Fibroblast of lung (primary cell): ENCODE results near the gene TNFRSF14. TPM values are rescaled to one million over a fixed set of nuclear protein-coding genes. Genes with fewer than 3 reads are reported as not detected.

Experiments used
- DNase-seq, 2 donors: peaks; one replicate each; pipeline versions ENCODE4 v3.0.0 to v3.0.0-alpha.2; 2010; ENCODE audit warnings: low read depth in 2 of 2
- H2AFZ ChIP-seq: 2 replicates; pipeline ENCODE4 v1.5.1; 2012; ENCODE audit warnings: low read length, control low read depth, inconsistent platforms
- H3K27ac ChIP-seq: 2 replicates; pipeline ENCODE4 v1.5.1; 2011; ENCODE audit warnings: low read length, control low read depth; ENCODE audit not compliant: insufficient read depth
- H3K27me3 ChIP-seq: 2 replicates; pipeline ENCODE4 v1.5.1; 2011; ENCODE audit warnings: mild to moderate bottlenecking, low read length; ENCODE audit not compliant: control insufficient read depth, insufficient read depth
- H3K36me3 ChIP-seq: 2 replicates; pipeline ENCODE4 v1.5.1; 2011; ENCODE audit warnings: low read length; ENCODE audit not compliant: control insufficient read depth, insufficient read depth
- H3K4me1 ChIP-seq: 2 replicates; pipeline ENCODE4 v1.5.1; 2011; ENCODE audit warnings: low read length; ENCODE audit not compliant: control insufficient read depth, insufficient read depth; ENCODE audit errors: extremely low read depth
- H3K4me2 ChIP-seq: 2 replicates; pipeline ENCODE4 v1.5.1; 2011; ENCODE audit warnings: low read length, control low read depth; ENCODE audit not compliant: insufficient read depth; ENCODE audit errors: extremely low read depth
- H3K4me3 ChIP-seq, 4 experiments: fragments of 200-600 bp in 1 of 4; sonication (generic) in 1 of 4; replicated peaks in 1 of 4; 2 replicates each; pipeline ENCODE4 v1.5.1; 2011 to 2016; ENCODE audit warnings: low read length in 4 of 4, low read depth in 3 of 4, mild to moderate bottlenecking in 3 of 4, control low read depth in 2 of 4, inconsistent platforms in 1 of 4, mixed read lengths in 1 of 4; ENCODE audit not compliant: insufficient read depth in 1 of 4; ENCODE audit errors: control extremely low read depth in 1 of 4
- H3K79me2 ChIP-seq: 2 replicates; pipeline ENCODE4 v1.5.1; 2012; ENCODE audit warnings: mild to moderate bottlenecking, low read length, inconsistent platforms; ENCODE audit not compliant: control insufficient read depth, insufficient read depth
- H3K9ac ChIP-seq: 2 replicates; pipeline ENCODE4 v1.5.1; 2011; ENCODE audit warnings: mild to moderate bottlenecking, low read length, control low read depth; ENCODE audit not compliant: insufficient read depth
- H3K9me3 ChIP-seq: 2 replicates; pipeline ENCODE4 v1.5.1; 2012; ENCODE audit warnings: low read depth, low read length; ENCODE audit not compliant: control insufficient read depth, insufficient read depth
- H4K20me1 ChIP-seq: 2 replicates; pipeline ENCODE4 v1.5.1; 2011; ENCODE audit warnings: low read length; ENCODE audit not compliant: control insufficient read depth, insufficient read depth; ENCODE audit errors: extremely low read depth
- EZH2 ChIP-seq: IDR thresholded peaks from 2 replicates; pipeline ENCODE4 v1.5.1; 2012; ENCODE audit warnings: low read length, control low read depth, mild to moderate bottlenecking; ENCODE audit errors: missing control alignments
- polyA plus RNA-seq, 2 donors: library from polyadenylated mRNA; depleted of rRNA in 1 of 2; stranded (reverse) in 1 of 2; unstranded in 1 of 2; fragments of >200 nt; gene quantifications; 2 replicates each; pipeline ENCODE4 v1.2.1, GENCODE V29; 2011 to 2012; ENCODE audit warnings: missing spikeins in 1 of 2
- total RNA-seq: library from RNA; depleted of rRNA; stranded (reverse); fragments of >200 nt; gene quantifications from 2 replicates; pipeline ENCODE4 v1.2.1, GENCODE V29; 2014
- TF ChIP-seq, protein P1 (sequence below), 2 donors: IDR thresholded peaks in 1 of 2; conservative IDR thresholded peaks in 1 of 2; 1 replicate in 1 of 2; 2 replicates in 1 of 2; pipeline ENCODE4 v1.5.1; 2011 to 2012; ENCODE audit warnings: low read length in 2 of 2, control low read depth in 1 of 2, inconsistent platforms in 1 of 2, low read depth in 1 of 2, mild to moderate bottlenecking in 1 of 2

The TNFRSF14 gene
- total and polyA plus RNA-seq, 2 donors (not counting 1 experiment from before 2014, with no cell fraction given): 15.2 to 85.0 TPM

DNA sequence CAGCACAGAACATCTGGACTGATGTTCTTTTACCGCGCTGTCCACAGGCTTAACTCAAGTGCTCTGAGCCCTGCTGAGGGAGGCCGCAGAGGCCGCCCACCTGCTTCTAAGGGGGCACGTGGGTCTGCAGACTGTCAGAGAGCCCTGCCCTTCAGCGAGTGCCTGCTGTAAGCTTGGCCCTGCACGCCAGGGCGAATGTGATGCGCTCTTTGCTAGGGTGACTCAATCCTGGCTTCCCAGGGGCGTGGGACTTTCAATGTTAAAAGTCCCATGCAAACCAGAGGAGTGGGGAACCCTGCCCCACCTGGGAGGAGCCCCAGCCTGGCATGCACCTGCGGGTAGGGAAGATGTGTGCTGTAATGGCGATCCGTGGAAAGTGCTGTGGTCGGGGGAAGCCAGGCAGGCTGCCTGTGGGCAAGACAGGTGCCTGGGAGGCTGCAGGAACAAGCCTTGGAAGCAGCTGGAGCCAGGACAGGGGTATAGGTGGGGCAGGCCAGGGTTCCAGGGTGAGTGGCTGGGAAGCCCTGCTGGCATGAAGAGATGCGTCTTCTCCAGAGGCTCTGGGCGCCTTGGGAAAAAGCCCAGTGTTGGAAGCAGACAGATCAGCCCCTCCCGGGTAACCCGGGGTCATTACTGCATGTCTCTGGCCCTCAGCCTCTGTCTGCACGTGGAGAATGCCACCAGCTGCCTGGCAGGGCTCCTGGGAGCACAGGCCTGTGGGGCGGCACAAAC lies 29.2 kb upstream of the TNFRSF14 start:
- Histone ChIP-seq H3K27ac (no peak overlapping the region), H3K4me2 (peak overlapping the region; percentile 87), H3K27me3 (peaks cover 5% of the 10 kb centered on the region), H3K79me2 (peaks cover 34% of the 10 kb centered on the region), H3K9me3 (no peaks in the 10 kb centered on the region), H3K9ac (no peak overlapping the region), H3K4me3 (peak overlapping the region; percentile 6 to 91 (median 25)), H4K20me1 (no peaks in the 10 kb centered on the region), H3K4me1 (peaks cover 20% of the 10 kb centered on the region), H2AFZ (peak overlapping the region; percentile 37), H3K36me3 (peaks cover 2% of the 10 kb centered on the region)
- no peak for TF ChIP-seq EZH2
- TF ChIP-seq, protein P1, sequence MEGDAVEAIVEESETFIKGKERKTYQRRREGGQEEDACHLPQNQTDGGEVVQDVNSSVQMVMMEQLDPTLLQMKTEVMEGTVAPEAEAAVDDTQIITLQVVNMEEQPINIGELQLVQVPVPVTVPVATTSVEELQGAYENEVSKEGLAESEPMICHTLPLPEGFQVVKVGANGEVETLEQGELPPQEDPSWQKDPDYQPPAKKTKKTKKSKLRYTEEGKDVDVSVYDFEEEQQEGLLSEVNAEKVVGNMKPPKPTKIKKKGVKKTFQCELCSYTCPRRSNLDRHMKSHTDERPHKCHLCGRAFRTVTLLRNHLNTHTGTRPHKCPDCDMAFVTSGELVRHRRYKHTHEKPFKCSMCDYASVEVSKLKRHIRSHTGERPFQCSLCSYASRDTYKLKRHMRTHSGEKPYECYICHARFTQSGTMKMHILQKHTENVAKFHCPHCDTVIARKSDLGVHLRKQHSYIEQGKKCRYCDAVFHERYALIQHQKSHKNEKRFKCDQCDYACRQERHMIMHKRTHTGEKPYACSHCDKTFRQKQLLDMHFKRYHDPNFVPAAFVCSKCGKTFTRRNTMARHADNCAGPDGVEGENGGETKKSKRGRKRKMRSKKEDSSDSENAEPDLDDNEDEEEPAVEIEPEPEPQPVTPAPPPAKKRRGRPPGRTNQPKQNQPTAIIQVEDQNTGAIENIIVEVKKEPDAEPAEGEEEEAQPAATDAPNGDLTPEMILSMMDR (conservative IDR thresholded peaks at IDR 0.05 in 1 of 2, IDR thresholded peaks at IDR 0.05 in 1 of 2; ENCODE audit: low read depth in 1 of 2, low read length in 2 of 2): no peak
- DNase-seq: peak; percentile 23 to 48

DNA sequence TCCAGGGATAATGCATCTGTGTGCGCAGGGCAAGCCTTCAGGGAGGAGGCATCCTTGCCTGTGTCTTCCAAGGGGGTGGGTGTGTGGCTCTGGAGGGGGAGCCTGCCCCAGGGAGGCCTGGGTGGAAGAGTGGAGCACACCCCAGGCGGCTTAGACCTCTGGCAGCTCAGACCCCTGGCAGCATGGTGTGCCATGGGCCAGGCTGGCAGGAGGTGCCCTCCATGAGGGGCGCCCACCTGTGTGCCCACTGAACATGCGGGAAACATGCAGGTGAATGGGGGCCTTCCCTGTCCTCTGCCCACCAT lies 28.7 kb upstream of the TNFRSF14 start:
- no peaks in the 10 kb centered on the region for H3K9me3 ChIP-seq
- peaks cover 5% of the 10 kb centered on the region for H3K27me3 ChIP-seq
- peaks cover 32% of the 10 kb centered on the region for H3K79me2 ChIP-seq
- no peak overlapping the region for H3K27ac ChIP-seq
- H3K36me3 ChIP-seq: peaks cover 2% of the 10 kb centered on the region
- no peak overlapping the region for H3K4me2 ChIP-seq
- no peak for DNase-seq
- peaks cover 20% of the 10 kb centered on the region for H3K4me1 ChIP-seq
- TF ChIP-seq, protein P1 (conservative IDR thresholded peaks at IDR 0.05 in 1 of 2, IDR thresholded peaks at IDR 0.05 in 1 of 2; ENCODE audit: low read depth in 1 of 2, low read length in 2 of 2): no peak
- no peak for TF ChIP-seq EZH2
- no peak overlapping the region for H3K4me3 ChIP-seq
- H4K20me1 ChIP-seq: no peaks in the 10 kb centered on the region
- H2AFZ ChIP-seq: no peak overlapping the region
- H3K9ac ChIP-seq: no peak overlapping the region

DNA sequence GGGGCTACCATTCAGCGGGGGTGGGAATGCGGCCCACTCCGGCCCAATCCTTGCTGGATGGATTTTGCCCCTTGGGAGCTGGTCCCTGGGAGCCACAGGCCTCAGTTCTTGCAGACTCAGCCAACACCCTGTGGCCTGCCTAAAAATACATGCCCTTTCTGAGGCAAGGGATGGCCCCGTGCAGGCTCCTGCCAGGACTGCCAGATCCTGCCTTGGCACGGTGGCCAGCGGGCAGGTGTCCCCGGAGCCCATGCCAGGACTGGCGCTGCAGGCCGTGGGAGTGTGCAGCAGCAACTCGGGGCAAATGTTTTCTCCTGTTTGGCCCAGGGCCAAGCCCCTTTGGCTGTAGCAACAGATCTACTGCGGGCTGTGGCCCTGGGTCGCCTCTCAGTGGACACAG lies 28.2 kb upstream of the TNFRSF14 start:
- H3K9ac ChIP-seq: no peak overlapping the region
- peaks cover 2% of the 10 kb centered on the region for H3K36me3 ChIP-seq
- no peaks in the 10 kb centered on the region for H3K9me3 ChIP-seq
- peaks cover 20% of the 10 kb centered on the region for H3K4me1 ChIP-seq
- H3K79me2 ChIP-seq: peaks cover 29% of the 10 kb centered on the region
- H3K27ac ChIP-seq: no peak overlapping the region
- DNase-seq: no peak
- no peak for TF ChIP-seq EZH2
- TF ChIP-seq, protein P1 (conservative IDR thresholded peaks at IDR 0.05 in 1 of 2, IDR thresholded peaks at IDR 0.05 in 1 of 2; ENCODE audit: low read depth in 1 of 2, low read length in 2 of 2): no peak
- no peak overlapping the region for H3K4me2 ChIP-seq
- no peaks in the 10 kb centered on the region for H4K20me1 ChIP-seq
- no peak overlapping the region for H2AFZ ChIP-seq
- H3K4me3 ChIP-seq: no peak overlapping the region
- H3K27me3 ChIP-seq: peaks cover 10% of the 10 kb centered on the region
